ENCODE measurements around the gene FHAD1. TPM values are rescaled to one million over a fixed set of nuclear protein-coding genes. Genes with fewer than 3 reads are reported as not detected.

Gene FHAD1
- total RNA-seq, 1 donor: 0.10 TPM

GRCh38 chr1:15409388-15410222, 162.6 kb downstream of the FHAD1 start, which contains the start of gene EFHD2:
EFHD2 (plus strand) TSS chr1:15409888; CDS start chr1:15409972, 84 bp downstream.
- Histone ChIP-seq H3K9me3 (ENCODE audit: low read depth, low read length) (no peaks in the 10 kb centered on the region), H3K4me3 (ENCODE audit: low read length) (peak within 1 kb of the TSS; percentile 88), H3K27me3 (ENCODE audit: insufficient read depth, low read length) (no peaks in the 10 kb centered on the region), H3K4me1 (ENCODE audit: insufficient read depth, low read length) (peaks cover 56% of the 10 kb centered on the region)

- peaks cover 63% of the 10 kb centered on the region for H3K4me1 ChIP-seq (ENCODE audit: insufficient read depth, low read length)
- H3K9me3 ChIP-seq (ENCODE audit: low read depth, low read length): no peaks in the 10 kb centered on the region
- H3K4me3 ChIP-seq (ENCODE audit: low read length): peak overlapping the region; percentile 88
Measured at GRCh38 chr1:15410223-15410883, 163.3 kb downstream of the FHAD1 start.

GRCh38 chr1:15410884-15411245, 163.8 kb downstream of the FHAD1 start:
- H3K27me3 ChIP-seq (ENCODE audit: insufficient read depth, low read length): no peaks in the 10 kb centered on the region
- peaks cover 65% of the 10 kb centered on the region for H3K4me1 ChIP-seq (ENCODE audit: insufficient read depth, low read length)
- H3K9me3 ChIP-seq (ENCODE audit: low read depth, low read length): no peaks in the 10 kb centered on the region
- H3K4me3 ChIP-seq (ENCODE audit: low read length): peak overlapping the region; percentile 88

More at GRCh38 chr1:15410223-15410883, 163.3 kb downstream of the FHAD1 start:
- no peaks in the 10 kb centered on the region for H3K27me3 ChIP-seq (ENCODE audit: insufficient read depth, low read length)

GRCh38 chr1:15411593-15412137, 164.6 kb downstream of the FHAD1 start:
- Histone ChIP-seq H3K4me3 (ENCODE audit: low read length) (peak overlapping the region; percentile 88), H3K4me1 (ENCODE audit: insufficient read depth, low read length) (peaks cover 69% of the 10 kb centered on the region), H3K27me3 (ENCODE audit: insufficient read depth, low read length) (no peaks in the 10 kb centered on the region)

GRCh38 chr1:15412175-15412800, 165.3 kb downstream of the FHAD1 start:
- no peaks in the 10 kb centered on the region for H3K27me3 ChIP-seq (ENCODE audit: insufficient read depth, low read length)
- H3K4me3 ChIP-seq (ENCODE audit: low read length): peak overlapping the region; percentile 88
- peaks cover 69% of the 10 kb centered on the region for H3K4me1 ChIP-seq (ENCODE audit: insufficient read depth, low read length)
- no peaks in the 10 kb centered on the region for H3K9me3 ChIP-seq (ENCODE audit: low read depth, low read length)

More at GRCh38 chr1:15411593-15412137, 164.6 kb downstream of the FHAD1 start:
- no peaks in the 10 kb centered on the region for H3K9me3 ChIP-seq (ENCODE audit: low read depth, low read length)

- Histone ChIP-seq H3K9me3 (ENCODE audit: low read depth, low read length) (no peaks in the 10 kb centered on the region), H3K27me3 (ENCODE audit: insufficient read depth, low read length) (no peaks in the 10 kb centered on the region), H3K4me3 (ENCODE audit: low read length) (peak overlapping the region; percentile 88), H3K4me1 (ENCODE audit: insufficient read depth, low read length) (peaks cover 75% of the 10 kb centered on the region)
Measured at GRCh38 chr1:15412843-15413242, 165.8 kb downstream of the FHAD1 start.

GRCh38 chr1:15413563-15414444, 166.8 kb downstream of the FHAD1 start:
- no peak overlapping the region for H3K4me3 ChIP-seq (ENCODE audit: low read length)

GRCh38 chr1:15414445-15414983, 167.5 kb downstream of the FHAD1 start:
- H3K4me3 ChIP-seq (ENCODE audit: low read length): no peak overlapping the region
- no peaks in the 10 kb centered on the region for H3K9me3 ChIP-seq (ENCODE audit: low read depth, low read length)
- peaks cover 81% of the 10 kb centered on the region for H3K4me1 ChIP-seq (ENCODE audit: insufficient read depth, low read length)
- no peaks in the 10 kb centered on the region for H3K27me3 ChIP-seq (ENCODE audit: insufficient read depth, low read length)

More at GRCh38 chr1:15413563-15414444, 166.8 kb downstream of the FHAD1 start:
- H3K9me3 ChIP-seq (ENCODE audit: low read depth, low read length): no peaks in the 10 kb centered on the region
- no peaks in the 10 kb centered on the region for H3K27me3 ChIP-seq (ENCODE audit: insufficient read depth, low read length)
- H3K4me1 ChIP-seq (ENCODE audit: insufficient read depth, low read length): peaks cover 78% of the 10 kb centered on the region

- Histone ChIP-seq H3K4me1 (ENCODE audit: insufficient read depth, low read length) (peaks cover 87% of the 10 kb centered on the region), H3K9me3 (ENCODE audit: low read depth, low read length) (no peaks in the 10 kb centered on the region), H3K4me3 (ENCODE audit: low read length) (no peak overlapping the region), H3K27me3 (ENCODE audit: insufficient read depth, low read length) (no peaks in the 10 kb centered on the region)
Measured at GRCh38 chr1:15417059-15417934, 170.3 kb downstream of the FHAD1 start.

GRCh38 chr1:15418806-15419515, 171.9 kb downstream of the FHAD1 start:
- Histone ChIP-seq H3K9me3 (ENCODE audit: low read depth, low read length) (no peaks in the 10 kb centered on the region), H3K27me3 (ENCODE audit: insufficient read depth, low read length) (no peaks in the 10 kb centered on the region), H3K4me1 (ENCODE audit: insufficient read depth, low read length) (peaks cover 77% of the 10 kb centered on the region), H3K4me3 (ENCODE audit: low read length) (no peak overlapping the region)

GRCh38 chr1:15420853-15421465, 173.9 kb downstream of the FHAD1 start:
- no peaks in the 10 kb centered on the region for H3K9me3 ChIP-seq (ENCODE audit: low read depth, low read length)
- H3K4me1 ChIP-seq (ENCODE audit: insufficient read depth, low read length): peaks cover 64% of the 10 kb centered on the region
- no peak overlapping the region for H3K4me3 ChIP-seq (ENCODE audit: low read length)
- H3K27me3 ChIP-seq (ENCODE audit: insufficient read depth, low read length): no peaks in the 10 kb centered on the region

GRCh38 chr1:15422871-15423270, 175.8 kb downstream of the FHAD1 start:
- H3K4me3 ChIP-seq (ENCODE audit: low read length): no peak overlapping the region
- no peaks in the 10 kb centered on the region for H3K27me3 ChIP-seq (ENCODE audit: insufficient read depth, low read length)
- peaks cover 47% of the 10 kb centered on the region for H3K4me1 ChIP-seq (ENCODE audit: insufficient read depth, low read length)
- no peaks in the 10 kb centered on the region for H3K9me3 ChIP-seq (ENCODE audit: low read depth, low read length)

All from mononuclear cell (primary cell).